Suppressor macrophage (primary cell): ENCODE measurements around the gene MT1A.

Experiments used
- DNase-seq, 4 experiments: peaks; one replicate each; pipeline ENCODE4 v3.0.0-alpha.2; 2020 to 2022

Gene MT1A

DNA sequence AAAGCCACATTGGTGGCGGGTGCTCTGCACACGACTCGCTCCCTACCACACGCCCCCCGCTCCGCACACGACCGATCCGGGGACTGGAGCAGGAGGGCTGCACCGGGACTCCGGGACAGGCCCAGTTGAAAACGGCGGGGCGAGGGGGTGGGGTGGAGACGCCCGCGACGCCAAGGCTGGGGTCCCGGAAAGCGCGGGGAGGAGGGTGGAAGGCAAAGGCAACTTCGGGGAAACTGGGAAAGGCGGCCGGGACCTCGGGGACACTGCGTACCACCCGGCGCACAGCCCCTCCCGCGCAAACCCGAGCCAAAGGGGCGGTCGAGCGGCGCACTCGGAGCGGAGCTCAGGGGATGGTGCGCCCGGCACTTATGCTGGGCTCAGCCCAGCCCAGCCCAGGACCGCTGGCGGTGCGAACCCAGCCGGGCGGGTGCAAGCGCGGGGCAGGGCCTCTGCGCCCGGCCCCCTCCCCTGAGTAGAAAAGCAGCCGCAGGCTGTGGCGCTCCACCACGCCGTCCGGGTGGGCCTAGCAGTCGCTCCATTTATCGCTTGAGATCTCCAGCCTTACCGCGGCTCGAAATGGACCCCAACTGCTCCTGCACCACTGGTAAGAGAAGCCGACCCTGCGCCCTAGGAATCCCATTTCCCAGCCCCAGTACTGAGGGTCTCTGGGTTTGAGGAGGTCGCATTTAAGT lies 6.2 kb upstream of the MT1A start, which contains the start of gene MT1M:
MT1M (plus strand) TSS at position 504 of the 692 bp plus-strand sequence; CDS start at position 577, 73 bp downstream.
- peak in 1 of 4 experiments; percentile 43 for DNase-seq

DNA sequence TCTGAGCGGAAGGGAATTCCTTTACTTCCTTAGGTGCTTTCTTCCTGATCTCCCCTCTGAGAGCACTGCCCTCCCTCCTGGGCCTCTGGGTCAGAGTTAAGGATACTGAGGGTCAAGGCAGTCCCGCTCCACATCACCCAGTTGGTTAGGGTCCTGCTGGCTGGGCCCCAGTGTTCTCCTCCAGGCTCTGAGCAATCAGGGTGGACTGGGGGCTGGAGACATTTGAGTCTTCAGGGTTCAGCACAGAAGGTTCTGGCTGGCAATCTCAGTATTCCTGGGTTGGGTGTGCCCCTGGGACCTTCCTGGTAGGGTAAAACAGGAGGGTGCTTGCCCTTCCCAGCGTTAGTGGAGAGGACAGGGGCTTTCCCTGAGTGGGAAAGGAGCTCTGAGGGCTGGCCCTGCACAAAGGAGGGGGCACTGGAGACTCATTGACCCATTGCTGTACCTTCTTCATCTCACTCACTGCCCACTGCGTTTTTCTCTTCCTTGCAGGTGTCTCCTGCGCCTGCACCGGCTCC lies 5.6 kb upstream of the MT1A start:
- no peak for DNase-seq

- DNase-seq: no peak
Measured at GRCh38 chr16:56633535-56633934, 4.9 kb upstream of the MT1A start.

GRCh38 chr16:56634715-56635440 lies 3.6 kb upstream of the MT1A start:
- DNase-seq: peak in 1 of 4 experiments; percentile 19

DNA sequence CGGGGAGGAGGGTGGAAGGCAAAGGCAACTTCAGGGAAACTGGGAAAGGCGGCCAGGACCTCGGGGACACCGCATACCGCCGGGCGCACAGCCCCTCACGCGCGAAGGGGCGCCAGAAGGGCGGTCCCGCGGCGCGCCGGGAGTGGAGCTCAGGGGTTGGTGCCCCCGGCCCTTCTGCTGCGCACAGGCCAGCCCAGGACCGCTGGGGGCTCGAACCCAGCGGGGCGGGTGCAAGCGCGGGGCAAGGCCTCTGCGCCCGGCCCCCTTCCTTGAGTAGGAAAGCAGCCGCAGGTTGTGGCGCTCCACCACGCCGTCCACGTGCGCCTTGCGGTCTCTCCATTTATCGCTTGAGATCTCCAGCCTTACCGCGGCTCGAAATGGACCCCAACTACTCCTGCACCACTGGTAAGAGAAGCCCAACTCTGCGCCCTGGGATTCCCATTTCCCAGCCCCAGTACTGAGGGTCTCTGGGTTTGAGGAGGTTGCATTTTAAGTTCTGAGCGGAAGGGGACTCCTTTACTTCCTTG lies 3.0 kb upstream of the MT1A start:
- DNase-seq: no peak

DNA sequence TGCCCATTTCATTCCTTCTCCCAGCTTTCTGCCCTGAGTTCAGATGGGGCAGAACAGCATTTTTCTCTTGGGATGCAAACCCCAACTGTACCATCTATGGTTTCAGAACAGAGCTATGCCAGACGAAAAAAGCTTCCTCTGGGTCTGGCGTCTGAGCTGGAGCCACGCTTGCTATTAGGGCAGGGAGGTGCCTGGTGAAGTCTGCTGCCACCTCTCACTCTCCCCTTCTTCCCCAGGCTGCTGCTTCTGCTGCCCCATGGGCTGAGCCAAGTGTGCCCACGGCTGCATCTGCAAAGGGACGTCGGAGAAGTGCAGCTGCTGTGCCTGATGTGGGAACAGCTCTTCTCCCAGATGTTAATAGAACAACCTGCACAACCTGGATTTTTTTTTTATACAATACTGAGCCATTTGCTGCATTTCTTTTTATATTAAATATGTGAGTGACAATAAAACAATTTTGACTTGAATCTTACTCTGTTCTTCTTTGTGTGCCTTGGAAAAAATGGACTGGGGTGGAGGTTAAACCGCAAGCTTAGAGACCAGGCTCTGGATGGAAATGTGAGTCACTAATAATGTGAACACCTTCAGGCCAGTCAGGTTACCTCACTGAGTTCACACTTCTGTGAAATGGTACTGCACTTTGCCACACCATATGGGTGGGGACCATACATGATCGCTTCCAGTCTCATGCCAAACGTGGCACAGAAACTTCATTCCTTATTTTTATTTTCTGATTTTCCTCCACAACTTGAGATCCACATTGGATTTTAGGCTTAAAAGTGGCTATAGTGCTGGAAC lies 1.7 kb upstream of the MT1A start:
- DNase-seq: no peak

DNA sequence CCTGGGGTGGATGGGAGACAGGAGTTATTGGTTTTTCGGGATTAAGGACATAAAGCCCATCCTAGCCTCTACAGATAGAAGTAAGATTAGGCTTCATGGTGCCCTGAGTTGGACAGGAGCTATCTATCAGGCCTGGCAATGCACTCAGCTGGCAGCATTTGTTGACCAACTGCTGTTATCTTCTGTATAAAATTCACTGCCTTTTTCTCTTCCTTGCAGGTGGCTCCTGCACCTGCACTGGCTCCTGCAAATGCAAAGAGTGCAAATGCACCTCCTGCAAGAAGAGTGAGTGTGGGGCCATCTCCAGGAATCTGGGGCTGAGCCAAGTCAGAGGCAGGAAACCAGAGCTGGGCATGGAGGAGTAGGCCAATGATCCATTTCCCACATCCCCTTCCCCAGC lies 579 bp downstream of the MT1A start:
- DNase-seq: no peak

- DNase-seq: no peak
Measured at GRCh38 chr16:56640076-56640475, 1.6 kb downstream of the MT1A start.

DNA sequence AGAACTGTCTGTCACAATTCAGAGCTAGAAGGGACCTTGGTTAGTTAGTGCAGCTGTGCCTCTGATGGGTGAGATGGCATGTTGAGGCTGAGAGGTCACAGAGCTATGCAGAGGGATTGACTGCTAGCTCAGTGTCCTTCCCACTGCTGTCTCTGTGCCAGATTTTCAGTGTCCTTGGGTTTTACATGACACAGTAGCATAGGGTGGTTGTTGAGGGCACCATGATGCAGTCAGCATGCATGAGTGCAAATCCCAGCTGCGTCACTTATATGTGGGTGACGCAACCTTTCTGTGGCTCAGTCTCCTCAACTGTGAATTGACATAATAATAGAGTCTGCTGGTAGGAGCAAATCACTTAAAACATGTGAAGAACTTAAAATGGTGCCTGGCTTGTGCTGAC lies 2.7 kb downstream of the MT1A start:
- no peak for DNase-seq

- peak; percentile 78 to 91 (median 84) for DNase-seq
Measured at GRCh38 chr16:56643080-56643778, 4.8 kb downstream of the MT1A start.

- DNase-seq: no peak
Measured at GRCh38 chr16:56643833-56644232, 5.4 kb downstream of the MT1A start.

- DNase-seq: no peak
Measured at GRCh38 chr16:56645311-56645710, 6.8 kb downstream of the MT1A start.

DNA sequence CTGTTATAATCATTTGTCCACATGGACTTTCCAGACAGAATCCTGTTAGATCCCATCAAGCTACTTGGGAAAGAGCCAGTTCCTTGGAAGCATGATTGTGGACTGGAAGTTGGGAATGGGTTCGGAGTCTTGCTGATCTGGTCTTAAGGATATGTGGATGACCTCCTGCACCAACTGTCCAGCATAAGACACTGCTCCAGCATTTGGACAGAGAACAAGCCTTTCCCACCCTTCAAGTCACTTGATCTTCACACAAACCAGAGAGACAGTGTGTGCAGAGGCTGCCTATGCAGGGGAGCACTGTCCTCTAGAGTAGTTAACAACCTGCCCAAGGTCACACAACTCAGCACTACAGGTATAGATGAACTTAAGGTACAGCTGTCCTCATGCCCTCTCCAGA lies 7.4 kb downstream of the MT1A start:
- DNase-seq: no peak

DNA sequence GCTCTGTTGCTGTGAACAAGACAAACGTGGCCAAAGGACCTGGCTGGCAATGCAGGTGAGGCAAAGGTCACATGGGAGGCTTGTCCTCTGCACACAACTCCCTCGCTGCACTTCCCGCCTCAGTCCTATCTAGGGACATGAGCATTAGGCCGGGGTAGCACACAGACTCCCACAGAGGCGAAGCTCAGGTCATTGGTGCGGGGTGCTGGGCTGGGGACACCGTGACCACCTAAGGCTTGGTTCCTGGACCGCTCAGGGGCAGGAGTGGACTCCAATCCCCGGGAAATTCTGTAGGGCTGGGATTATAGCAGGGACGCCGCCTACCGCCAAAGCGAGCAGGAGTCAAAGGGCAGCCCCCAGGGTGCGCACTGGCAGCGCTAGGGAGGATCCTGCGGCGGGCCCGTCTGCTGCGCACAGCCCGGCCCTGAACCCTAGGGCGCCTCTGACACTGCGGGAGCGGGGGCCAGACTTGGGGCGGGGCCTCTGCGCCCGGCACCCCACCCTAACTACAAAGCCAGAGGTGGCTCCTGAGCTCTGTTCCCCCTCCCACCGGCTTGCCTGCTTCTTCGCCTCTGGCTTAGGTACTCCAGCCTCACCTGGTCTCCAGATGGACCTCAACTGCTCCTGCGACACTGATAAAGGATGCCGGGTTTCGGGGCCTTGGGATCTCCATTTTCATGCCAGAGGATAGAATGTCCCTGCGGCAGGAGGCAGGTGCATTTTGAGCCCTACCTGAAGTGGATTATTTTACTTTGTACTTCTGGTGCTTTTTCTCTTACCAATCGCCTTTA lies 9.4 kb downstream of the MT1A start:
- no peak for DNase-seq

DNA sequence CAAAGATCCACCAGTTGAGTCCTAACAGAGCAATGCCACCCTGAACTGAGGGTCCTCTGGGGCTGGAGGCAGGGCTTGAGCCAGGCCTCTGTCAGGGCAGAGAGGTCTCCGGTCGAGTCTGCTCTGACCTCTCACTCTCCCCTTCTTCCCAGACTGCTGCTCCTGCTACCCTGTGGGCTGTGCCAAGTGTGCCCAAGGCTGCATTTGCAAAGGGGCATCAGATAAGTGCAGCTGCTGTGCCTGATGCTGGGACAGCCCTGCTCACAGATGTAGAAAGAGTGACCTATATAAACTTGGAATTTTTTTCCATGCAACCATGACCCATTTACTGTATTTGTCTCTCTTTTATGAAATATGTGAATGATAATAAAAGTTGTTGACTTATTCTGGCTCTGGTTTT lies 10.8 kb downstream of the MT1A start:
- no peak for DNase-seq

- DNase-seq: no peak
Measured at GRCh38 chr16:56649820-56650219, 11.4 kb downstream of the MT1A start.

DNA sequence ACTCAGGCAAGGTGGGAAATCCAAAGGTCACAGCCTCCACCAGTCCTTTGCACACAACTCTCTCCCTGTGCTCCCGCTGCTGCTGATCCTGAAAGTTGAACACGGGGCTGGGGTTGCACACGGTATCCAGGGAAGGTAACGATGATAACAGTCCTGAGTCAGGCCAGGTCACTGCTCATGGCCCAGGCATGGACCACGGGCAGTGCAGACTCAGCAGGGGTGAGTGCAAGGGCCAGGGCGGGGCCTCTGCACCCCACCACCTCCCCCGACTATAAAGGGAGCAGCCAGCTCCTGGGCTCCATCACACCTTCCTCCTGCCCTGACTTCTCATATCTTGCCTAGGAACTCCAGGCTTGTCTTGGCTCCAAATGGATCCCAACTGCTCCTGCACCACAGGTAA lies 13.1 kb downstream of the MT1A start, which contains the start of gene MT1B:
MT1B (plus strand) TSS at position 301 of the 400 bp plus-strand sequence; CDS start at position 369, 68 bp downstream.
- DNase-seq: no peak

- no peak for DNase-seq
Measured at GRCh38 chr16:56652600-56652999, 14.1 kb downstream of the MT1A start.

- no peak for DNase-seq
Measured at GRCh38 chr16:56653218-56653617, 14.8 kb downstream of the MT1A start.

DNA sequence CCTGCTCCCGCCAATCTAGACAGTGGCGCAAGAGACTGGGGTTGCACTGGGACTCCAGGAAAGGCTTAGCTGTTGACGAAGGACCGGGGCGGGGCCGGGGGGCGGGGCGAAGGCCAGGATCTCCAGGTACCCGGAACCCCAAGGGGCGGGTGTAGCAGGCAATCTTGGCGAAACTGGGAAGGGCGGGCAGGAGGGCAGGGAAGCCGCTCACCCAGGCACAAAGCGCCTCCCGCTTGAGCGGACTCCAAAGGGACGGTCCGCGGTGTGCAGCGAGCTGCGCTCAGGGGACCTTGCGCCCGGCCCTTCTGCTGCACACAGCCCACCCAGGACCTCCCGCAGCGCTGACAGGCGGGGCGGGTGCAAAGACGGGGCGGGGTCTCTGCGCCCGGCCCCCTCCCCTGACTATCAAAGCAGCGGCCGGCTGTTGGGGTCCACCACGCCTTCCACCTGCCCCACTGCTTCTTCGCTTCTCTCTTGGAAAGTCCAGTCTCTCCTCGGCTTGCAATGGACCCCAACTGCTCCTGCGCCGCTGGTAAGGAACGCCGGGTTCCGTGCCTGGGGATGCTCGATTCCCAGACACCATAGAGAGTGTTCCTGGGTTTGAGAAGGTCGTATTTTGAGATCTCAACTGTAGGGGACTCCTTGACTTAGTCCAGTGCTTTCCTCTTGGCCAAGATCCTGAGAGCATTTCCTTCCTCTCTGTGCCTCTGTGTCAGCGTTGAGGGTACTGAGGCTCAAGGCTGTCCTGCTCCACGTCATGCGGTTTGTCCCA lies 19.3 kb downstream of the MT1A start, which contains the start of gene MT1F:
MT1F (plus strand) TSS at position 405 of the 772 bp plus-strand sequence; CDS start at position 505, 100 bp downstream.
- peak; percentile 77 to 87 (median 82) for DNase-seq
